GM12801 (cell line): ENCODE measurements around the gene EPB41.

ENCODE experiments used
- TF ChIP-seq, protein P1 (sequence below): IDR thresholded peaks from one replicate; pipeline ENCODE4 v1.5.1; 2011; ENCODE audit warnings: control low read depth; ENCODE audit not compliant: insufficient read length; ENCODE audit errors: extremely low read depth

Gene EPB41

DNA sequence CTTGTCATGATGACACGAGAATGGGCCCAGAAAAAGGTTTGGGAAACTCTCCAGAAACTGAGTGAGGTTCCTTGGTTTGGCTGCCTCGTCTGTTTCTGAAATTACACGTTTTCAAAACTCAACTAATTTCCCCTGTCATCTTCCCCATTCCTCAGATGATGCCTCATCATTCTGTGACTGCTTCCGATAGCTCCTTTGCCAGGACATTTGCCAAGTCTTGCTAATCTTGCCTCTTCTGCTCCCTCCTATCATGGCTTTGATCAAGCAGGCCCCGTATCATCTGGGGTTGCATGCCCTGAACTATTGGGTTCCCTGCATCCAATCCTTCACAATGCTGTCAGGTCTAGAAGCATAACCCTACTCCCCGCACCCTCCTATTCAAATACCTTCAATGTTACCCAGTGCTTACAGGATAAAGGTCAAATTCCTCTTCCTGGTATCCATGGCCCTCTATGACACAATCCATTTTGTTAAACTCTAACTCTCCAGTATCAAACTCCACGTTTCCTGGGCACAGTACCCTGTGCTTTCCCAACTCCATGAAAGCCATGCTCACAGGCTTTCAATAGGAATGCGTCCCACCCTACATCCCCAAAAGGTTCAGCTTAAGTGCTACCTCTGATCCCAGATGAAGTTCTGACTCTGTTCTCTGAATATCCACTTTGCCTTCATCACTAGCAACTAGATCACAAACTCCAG, 231.5 kb downstream of the EPB41 start:
- TF ChIP-seq, protein P1, sequence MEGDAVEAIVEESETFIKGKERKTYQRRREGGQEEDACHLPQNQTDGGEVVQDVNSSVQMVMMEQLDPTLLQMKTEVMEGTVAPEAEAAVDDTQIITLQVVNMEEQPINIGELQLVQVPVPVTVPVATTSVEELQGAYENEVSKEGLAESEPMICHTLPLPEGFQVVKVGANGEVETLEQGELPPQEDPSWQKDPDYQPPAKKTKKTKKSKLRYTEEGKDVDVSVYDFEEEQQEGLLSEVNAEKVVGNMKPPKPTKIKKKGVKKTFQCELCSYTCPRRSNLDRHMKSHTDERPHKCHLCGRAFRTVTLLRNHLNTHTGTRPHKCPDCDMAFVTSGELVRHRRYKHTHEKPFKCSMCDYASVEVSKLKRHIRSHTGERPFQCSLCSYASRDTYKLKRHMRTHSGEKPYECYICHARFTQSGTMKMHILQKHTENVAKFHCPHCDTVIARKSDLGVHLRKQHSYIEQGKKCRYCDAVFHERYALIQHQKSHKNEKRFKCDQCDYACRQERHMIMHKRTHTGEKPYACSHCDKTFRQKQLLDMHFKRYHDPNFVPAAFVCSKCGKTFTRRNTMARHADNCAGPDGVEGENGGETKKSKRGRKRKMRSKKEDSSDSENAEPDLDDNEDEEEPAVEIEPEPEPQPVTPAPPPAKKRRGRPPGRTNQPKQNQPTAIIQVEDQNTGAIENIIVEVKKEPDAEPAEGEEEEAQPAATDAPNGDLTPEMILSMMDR: no peak

DNA sequence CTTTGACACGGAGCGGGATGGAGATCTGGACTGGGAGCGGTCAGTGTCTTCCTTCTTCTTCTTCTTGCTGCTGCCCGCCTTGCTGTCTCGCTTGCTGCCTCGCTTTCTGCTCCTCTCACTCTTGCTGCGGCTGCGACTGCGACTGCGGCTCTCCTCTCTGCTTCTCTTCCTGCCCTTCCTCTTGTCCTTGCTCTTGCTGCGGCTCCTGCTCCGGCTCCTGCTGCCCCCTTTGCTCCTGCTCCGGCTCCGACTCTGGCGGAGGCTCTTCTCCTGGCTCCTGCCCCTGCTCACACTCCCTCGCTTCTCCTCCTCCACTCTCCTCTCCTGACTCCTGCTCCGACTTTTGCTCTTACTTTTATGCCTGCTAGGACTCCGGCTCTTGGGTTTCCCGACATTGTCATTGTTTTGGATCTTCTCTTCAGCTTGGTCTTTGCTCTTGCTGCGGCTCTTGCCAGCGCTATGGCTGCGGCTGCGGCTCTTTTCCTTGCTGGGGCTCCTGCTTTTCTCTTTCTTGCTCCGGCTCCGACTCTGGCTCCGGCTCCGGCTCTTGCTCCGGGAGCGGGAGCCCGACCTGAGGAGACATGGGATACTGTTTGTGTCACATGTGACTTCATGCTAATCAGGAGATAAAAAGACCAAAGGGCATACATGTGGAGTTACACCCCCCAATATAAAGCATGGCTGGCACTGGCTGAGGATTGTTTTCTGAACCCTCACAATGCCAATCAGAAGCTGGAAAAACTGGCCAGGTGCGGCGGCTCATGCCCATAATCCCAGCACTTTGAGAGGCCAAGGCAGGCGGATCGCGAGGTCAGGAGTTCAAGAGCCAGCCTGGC, 234.5 kb downstream of the EPB41 start:
- TF ChIP-seq, protein P1: no peak

DNA sequence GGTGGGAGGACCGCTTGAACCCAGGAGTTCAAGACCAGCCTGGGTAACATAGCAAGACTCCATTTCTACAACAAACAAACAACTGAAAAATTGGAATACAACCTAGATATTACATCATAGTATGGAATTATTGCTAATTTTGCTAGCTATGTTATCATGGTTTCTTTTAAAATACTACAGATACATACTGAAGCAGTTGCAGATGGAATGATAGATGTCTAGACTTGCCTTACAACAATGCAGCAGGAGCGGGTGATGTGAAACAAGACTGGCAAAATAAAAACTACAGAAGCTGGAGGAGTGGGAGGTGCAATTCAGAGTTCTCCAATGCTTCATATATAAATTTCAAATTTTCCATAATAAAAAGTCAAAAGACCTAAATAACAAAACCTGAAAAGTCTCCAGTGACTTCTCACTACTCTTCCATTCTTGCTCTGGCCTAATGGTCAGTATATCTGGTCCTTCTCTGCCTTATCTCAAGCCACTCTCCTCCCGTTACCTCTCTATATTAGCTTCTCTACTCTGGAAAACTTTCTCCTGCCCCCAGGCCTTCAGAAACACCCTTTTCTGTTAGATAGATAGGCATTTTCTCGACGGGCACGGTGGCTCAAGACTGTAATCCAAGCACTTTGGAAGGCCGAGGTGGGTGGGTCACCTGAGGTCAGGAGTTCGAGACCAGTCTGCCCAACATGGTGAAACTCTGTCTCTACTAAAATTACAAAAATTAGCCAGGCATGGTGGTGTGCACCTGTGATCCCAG, 237.9 kb downstream of the EPB41 start:
- TF ChIP-seq, protein P1: no peak

DNA sequence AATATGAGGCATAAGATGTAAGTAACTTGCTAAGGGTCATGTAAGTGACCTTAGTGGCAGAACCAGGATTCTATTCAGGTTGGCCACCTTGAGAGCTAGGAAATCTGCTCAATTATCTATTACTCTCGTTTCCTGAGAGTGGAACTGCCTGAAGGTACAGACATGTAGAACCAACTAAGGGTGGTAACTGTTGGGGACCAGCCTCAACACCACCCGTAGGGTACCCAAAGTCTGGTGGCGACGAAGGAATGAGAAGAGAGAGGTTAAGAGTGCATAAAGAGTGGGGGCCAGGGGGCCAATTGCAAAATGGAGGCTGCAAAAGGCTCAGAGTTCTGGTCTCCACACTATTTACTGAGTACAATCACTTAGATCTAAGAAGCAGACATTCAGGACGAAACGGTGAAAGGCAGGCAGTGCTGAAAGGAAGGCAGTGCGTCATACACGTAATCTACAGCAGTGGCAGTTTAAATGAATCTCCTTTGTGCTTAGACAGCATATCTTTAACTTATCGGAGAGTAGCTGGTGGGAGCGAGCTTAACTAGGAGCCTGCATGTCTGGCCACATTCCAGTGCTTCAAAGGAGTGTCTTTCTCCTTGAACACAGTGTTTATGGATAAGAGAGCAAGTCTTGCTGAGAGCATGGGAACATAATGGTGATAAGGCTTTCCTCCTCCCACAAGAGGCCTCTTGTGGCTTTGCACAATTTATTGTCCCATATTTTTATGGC, 242.3 kb downstream of the EPB41 start:
- TF ChIP-seq, protein P1: no peak

DNA sequence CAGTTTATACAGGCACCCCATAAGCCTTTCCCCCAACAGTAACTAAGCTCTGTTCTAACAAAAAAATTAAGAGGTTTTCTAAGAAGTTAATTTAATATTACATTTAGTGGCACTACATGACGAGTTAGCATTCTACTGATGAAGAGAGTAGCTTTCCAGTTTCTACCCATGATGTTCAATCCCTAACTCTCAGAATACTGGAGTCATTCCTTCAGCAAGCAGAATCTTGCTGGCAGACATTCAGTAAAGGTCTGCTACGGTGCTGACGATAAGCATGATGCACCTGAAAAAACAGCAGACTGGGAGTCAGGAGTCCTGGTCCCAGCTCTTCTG, 242.9 kb downstream of the EPB41 start:
- TF ChIP-seq, protein P1: no peak

DNA sequence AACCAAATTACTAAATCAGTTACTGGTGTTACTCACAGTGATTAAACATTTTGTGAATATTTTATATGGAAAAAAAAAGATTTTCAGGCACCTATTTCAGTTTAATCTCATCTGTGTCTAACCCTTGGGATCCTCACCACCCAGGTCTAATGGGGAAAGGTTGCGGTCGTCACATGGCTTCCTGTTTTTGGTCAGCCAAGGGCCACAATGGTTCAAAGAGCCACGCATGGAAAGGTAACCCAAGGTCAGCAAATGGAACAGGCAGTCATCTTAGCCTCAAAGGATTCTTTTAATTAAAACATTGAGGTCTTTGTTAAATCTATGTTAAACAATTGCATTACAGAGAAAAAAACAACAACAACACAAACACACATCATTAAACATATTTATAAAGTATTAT, 245.4 kb downstream of the EPB41 start:
- TF ChIP-seq, protein P1: no peak

DNA sequence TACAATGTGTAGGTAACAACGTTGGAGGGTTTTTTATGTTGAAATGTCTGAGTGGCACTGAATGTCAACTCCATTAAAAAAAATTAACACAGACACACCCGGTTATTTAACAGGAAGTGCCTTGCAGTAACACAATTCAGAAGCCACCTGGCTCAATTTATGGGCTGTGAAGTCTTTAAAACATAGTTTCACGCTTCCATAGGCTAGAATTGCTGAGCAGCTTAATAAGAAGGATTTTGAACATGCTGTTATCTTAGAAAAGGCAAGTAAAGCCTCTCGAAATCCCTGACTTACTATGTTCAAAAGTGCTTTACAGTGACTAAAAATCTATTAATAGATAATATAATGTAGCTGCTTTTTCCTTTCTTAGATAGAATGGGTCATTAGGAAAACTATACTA, 247.7 kb downstream of the EPB41 start:
- TF ChIP-seq, protein P1: no peak
